Sigmoid colon (tissue), 4 donors: ENCODE data around the gene EXT2.

Experiments used
- EP300 ChIP-seq, 4 donors: sonication (generic); formaldehyde crosslinking; IDR thresholded peaks; one replicate each; pipeline ENCODE4 v1.6.1; 2017; ENCODE audit warnings: antibody characterized with exemption in 4 of 4
- POLR2A ChIP-seq, 2 donors: fragments of 450-650 bp; IDR thresholded peaks; one replicate each; pipeline ENCODE4 v1.6.1; 2016; ENCODE audit warnings: antibody characterized with exemption in 2 of 2, mild to moderate bottlenecking in 2 of 2, moderate library complexity in 2 of 2
- POLR2AphosphoS5 ChIP-seq, 4 donors: sonication (generic); formaldehyde crosslinking; IDR thresholded peaks; one replicate each; pipeline ENCODE4 v1.6.1; 2017; ENCODE audit warnings: antibody characterized with exemption in 4 of 4
- TF ChIP-seq, protein P1 (sequence below), 4 experiments: fragments of 450-650 bp in 3 of 4; fragments of 200-600 bp in 1 of 4; IDR thresholded peaks; one replicate each; pipeline ENCODE4 v1.5.1; 2016 to 2019; ENCODE audit warnings: antibody characterized with exemption in 4 of 4, mild to moderate bottlenecking in 3 of 4, moderate library complexity in 2 of 4

DNA sequence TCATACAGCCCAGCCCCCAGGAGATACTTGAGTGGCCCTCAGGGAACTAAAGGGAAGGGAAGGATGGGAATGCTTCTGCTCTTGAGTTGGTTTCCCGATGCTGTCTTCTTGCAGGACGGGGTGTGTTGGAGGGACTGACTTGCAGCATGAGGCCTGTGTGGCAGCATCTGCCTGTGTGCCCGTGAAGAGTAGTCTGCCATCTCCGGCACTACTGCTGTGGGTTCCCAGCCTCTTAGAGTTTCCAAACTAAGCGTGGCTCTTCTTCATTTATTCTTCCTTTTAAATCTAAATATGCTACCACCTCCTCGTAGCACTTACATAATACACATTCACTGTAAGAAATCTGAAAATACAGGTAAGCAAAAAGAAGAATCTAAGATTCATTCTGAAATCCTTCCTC is 12.8 kb downstream of the EXT2 start:
- TF ChIP-seq, protein P1, sequence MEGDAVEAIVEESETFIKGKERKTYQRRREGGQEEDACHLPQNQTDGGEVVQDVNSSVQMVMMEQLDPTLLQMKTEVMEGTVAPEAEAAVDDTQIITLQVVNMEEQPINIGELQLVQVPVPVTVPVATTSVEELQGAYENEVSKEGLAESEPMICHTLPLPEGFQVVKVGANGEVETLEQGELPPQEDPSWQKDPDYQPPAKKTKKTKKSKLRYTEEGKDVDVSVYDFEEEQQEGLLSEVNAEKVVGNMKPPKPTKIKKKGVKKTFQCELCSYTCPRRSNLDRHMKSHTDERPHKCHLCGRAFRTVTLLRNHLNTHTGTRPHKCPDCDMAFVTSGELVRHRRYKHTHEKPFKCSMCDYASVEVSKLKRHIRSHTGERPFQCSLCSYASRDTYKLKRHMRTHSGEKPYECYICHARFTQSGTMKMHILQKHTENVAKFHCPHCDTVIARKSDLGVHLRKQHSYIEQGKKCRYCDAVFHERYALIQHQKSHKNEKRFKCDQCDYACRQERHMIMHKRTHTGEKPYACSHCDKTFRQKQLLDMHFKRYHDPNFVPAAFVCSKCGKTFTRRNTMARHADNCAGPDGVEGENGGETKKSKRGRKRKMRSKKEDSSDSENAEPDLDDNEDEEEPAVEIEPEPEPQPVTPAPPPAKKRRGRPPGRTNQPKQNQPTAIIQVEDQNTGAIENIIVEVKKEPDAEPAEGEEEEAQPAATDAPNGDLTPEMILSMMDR (IDR thresholded peaks at IDR 0.05): no peak
- TF ChIP-seq POLR2A (IDR thresholded peaks at IDR 0.05) (no peak), EP300 (IDR thresholded peaks at IDR 0.05) (no peak), POLR2AphosphoS5 (IDR thresholded peaks at IDR 0.05) (no peak)
